Amygdala (tissue), 56 donors: ENCODE data around the gene MORN5.
A peak's percentile ranks its signal among the peaks of the same experiment; 100 is the strongest.

Experiments used
- DNase-seq, 56 donors: peaks; one replicate each; lab custom pipeline; 2025; lab: John Stamatoyannopoulos, UW

MORN5 gene

GRCh38 chr9:122226142-122226757 lies 66.5 kb downstream of the MORN5 start:
- no peak for DNase-seq

- DNase-seq, result no peak
Observed at GRCh38 chr9:122226758-122227574, 67.3 kb downstream of the MORN5 start.

- DNase-seq, result no peak
Observed at GRCh38 chr9:122227575-122227900, 67.8 kb downstream of the MORN5 start.

DNA sequence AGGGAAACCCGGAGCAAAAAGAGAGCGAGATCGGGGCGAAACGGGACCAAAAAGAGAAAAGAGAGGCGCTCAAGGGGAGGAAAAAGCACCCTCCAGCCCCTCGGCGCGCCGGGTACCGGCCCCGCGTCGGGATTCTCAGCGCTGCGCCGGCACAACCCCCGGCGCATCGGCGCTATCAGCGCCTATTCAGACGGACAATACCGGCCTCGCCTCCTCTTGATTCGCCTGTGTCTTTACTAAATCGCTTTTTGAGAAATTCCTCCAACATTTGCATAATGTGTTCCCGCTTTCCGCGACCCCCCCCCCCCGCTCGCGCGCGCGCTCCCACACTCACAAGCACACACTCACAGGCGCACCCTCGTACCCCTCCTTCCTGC lies 68.5 kb downstream of the MORN5 start:
- DNase-seq, result no peak

DNA sequence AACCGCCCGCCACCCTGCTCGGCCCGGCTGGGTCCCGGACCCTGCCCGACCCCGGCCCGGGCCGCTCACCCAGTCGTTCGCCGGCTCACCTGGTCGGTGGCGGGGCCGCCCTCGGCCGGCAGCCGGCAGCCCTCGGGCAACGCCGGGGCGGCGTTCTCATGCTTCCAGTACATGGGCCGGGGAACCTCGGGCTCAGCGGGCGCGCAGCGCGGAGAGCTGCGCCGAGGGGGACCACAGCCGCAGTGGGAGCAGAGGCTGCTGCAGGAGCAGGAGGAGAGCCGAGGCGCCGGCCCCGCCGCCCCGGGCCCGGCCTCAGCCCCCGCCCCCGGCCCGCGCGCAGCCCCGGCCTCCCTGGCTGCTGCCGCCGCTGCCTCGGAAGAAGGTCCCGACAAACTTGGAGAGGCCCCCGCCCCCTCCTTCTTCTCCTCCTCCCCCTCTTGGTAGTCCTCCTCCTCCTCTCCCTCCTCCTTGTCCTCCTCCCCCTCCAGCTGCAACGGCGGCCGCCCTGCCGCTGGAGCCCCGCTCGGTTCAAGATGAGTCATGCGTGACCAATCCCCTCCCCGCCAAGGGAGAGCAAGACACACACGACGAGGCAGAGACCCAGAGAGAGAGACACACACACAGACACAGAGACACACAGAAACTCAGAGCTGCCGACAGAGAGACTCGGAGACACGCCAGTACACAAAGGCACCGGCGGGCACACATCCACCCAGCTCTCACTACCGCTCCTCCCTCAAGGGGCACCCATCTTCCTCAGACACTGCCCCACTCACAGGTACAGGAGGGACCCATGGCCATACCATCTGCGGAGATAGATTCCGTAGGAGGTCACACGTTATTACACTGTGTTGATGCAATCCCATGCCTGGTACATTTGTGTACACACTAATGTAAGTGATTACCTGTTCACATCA lies 69.1 kb downstream of the MORN5 start, which contains the start of gene LHX6:
TSS of gene LHX6 (minus strand) at position 390 of the 917 bp plus-strand sequence. CDS start at position 173, 217 bp downstream.
- peak in 1 of 56 donors; percentile 12 for DNase-seq

DNA sequence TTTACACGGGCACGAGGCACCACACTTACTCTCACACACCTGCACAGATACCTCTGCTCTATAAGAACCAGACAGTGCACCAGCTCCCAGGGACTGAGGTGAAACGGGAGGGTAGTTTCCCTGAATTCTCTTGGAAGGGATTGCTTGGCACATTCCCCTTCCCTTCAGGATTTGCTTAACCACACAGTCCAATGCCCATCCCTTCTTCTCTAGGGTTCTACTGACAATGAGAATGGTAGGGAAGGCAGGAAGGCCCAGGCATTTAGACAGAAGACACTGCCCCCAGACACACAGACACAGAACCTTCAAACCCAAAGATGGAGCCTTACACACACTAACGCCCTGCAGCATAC lies 69.8 kb downstream of the MORN5 start:
- DNase-seq, result no peak

DNA sequence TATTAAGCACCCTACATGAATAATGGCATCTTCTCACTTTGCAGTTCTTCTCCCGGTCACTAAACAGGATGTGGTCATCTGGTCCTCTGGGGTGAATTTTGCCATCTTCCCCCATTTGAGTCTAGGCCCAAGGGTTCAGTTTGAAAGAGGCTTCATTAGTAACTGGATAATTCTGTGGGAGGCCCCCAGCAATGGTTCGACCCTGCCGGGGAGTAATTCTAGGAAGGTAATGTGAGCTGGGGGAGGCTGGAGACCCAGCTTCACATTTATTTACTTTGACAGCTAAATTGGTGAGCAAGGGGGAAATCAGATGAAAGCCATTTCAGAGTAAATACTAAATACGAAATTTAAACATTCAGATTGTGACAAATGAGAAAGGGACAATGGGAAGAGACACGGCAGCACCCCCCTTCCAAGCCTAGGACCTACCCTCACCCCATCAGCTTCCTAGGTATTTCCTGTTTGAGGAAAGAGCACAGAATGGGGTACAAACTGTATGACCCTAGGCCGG lies 73.1 kb downstream of the MORN5 start:
- no peak for DNase-seq

- DNase-seq, result no peak
Observed at GRCh38 chr9:122234022-122234748, 74.5 kb downstream of the MORN5 start.

DNA sequence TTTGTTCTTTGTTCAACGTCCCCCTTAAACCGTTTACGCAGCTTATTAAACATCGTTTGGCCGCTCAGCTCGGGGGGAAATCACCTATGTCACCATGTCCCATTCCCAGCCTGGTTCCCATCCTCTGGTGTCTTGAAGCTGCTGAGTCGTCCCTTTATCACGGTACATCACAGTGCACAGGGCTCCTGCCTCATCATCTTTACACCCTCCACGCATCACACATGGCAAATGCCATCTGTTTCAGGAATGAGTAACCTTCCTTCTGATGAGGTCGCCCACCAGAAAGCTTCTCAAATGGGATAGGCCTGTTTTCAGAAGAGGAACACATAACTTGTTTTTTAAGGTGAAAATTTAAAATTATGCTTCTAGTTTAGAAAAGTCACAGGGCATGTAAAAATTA lies 77.0 kb downstream of the MORN5 start:
- peak in 2 of 56 donors; percentile 5 to 7 for DNase-seq

GRCh38 chr9:122239722-122240121 lies 80.0 kb downstream of the MORN5 start:
- DNase-seq, result peak in 1 of 56 donors; percentile 11

DNA sequence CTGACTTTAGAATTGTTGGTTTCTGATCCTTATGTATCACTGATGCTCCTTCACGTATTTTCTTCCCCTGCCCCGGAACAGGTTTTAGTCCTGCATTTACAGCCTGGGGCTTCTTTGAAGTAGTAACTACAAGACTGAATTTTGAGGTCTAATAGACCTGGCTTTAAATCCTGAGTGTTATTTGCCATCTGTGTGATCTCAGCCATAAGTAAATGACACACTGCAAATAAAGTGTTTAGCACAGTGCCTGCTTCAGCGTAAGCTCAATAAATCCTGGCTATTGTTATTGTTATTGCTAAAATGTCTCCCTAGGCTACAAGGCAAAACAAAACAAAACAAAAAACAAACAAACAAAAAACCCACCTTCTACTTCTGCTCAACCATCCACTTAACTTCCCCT lies 84.6 kb downstream of the MORN5 start:
- no peak for DNase-seq

GRCh38 chr9:122246666-122247065 lies 87.0 kb downstream of the MORN5 start:
- DNase-seq, result no peak

DNA sequence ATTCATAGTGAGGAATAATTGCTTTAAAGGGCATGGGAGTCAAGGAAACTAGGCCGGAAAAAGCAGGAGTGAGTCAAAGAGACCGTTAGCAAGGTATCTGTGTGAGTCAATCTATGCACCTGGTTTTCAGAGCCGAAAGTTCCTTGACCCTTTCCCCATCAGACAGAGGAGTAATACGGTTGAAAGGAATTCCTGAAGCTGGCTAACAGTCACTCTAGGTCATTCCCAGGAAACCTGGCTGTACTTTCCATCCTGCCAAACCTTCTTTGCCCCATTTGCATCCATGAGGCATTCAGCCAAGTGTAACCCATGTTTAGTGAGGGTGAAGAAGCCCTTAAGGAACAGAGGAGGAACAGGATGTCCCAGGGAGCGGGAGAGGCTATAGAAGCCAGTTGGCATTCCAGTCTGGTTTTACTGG lies 88.7 kb downstream of the MORN5 start:
- DNase-seq, result no peak
